Neural progenitor cell (in vitro differentiated cells): ENCODE results near the gene CTRB1. TPM values are rescaled to one million over a fixed set of nuclear protein-coding genes. Genes with fewer than 3 reads are reported as not detected.

Experiments
- DNase-seq: peaks from one replicate; pipeline ENCODE4 v3.0.0-alpha.2; 2016; ENCODE audit warnings: low spot score
- H2AFZ ChIP-seq: fragments of 200-600 bp; sonication (generic); replicated peaks from 2 replicates; pipeline ENCODE4 v1.6.1; 2016; ENCODE audit warnings: antibody characterized with exemption
- H3F3A ChIP-seq: fragments of 200-600 bp; sonication (generic); 2 replicates; pipeline ENCODE4 v1.6.1; 2016; ENCODE audit warnings: antibody characterized with exemption, low read depth
- H3K27ac ChIP-seq: fragments of 200-600 bp; sonication (generic); 2 replicates; pipeline ENCODE4 v1.5.1; 2016; ENCODE audit warnings: mild to moderate bottlenecking
- H3K27me3 ChIP-seq: fragments of 200-600 bp; sonication (generic); 2 replicates; pipeline ENCODE4 v1.6.1; 2016; ENCODE audit warnings: mild to moderate bottlenecking, moderate library complexity
- H3K36me3 ChIP-seq: fragments of 200-600 bp; sonication (generic); 2 replicates; pipeline ENCODE4 v1.5.1; 2016
- H3K4me1 ChIP-seq: fragments of 200-600 bp; sonication (generic); 2 replicates; pipeline ENCODE4 v1.6.1; 2016; ENCODE audit warnings: mixed run types
- H3K4me2 ChIP-seq: fragments of 200-600 bp; sonication (generic); 2 replicates; pipeline ENCODE4 v1.6.1; 2016
- H3K4me3 ChIP-seq: fragments of 200-600 bp; sonication (generic); 2 replicates; pipeline ENCODE4 v1.5.1; 2016
- H3K79me2 ChIP-seq: fragments of 200-600 bp; sonication (generic); 2 replicates; pipeline ENCODE4 v1.6.1; 2016; ENCODE audit warnings: low read depth
- H3K9ac ChIP-seq: fragments of 200-600 bp; sonication (generic); 2 replicates; pipeline ENCODE4 v1.6.1; 2016
- H3K9me3 ChIP-seq: fragments of 200-600 bp; sonication (generic); 2 replicates; pipeline ENCODE4 v1.5.1; 2016; ENCODE audit warnings: low read depth
- H4K20me1 ChIP-seq: fragments of 200-600 bp; sonication (generic); 2 replicates; pipeline ENCODE4 v1.6.1; 2016; ENCODE audit warnings: low read depth
- H3K27ac Mint-ChIP-seq: 3 replicates; pipeline ENCODE4 v1.8.0; 2021; ENCODE audit warnings: mixed read lengths
- H3K27me3 Mint-ChIP-seq: 2 replicates; pipeline ENCODE4 v1.8.0; 2022; ENCODE audit warnings: low read depth, mild to moderate bottlenecking, inconsistent platforms, moderate library complexity, mixed read lengths; ENCODE audit not compliant: insufficient read depth
- H3K36me3 Mint-ChIP-seq: 3 replicates; pipeline ENCODE4 v1.8.0; 2021; ENCODE audit warnings: mixed read lengths
- H3K4me1 Mint-ChIP-seq: 3 replicates; pipeline ENCODE4 v1.8.0; 2021; ENCODE audit warnings: mixed read lengths
- H3K4me3 Mint-ChIP-seq: 3 replicates; pipeline ENCODE4 v1.8.0; 2021; ENCODE audit warnings: mild to moderate bottlenecking, moderate library complexity, mixed read lengths
- H3K9me3 Mint-ChIP-seq: 3 replicates; pipeline ENCODE4 v1.8.0; 2020; ENCODE audit warnings: mixed read lengths
- EZH2 ChIP-seq: fragments of 200-600 bp; sonication (generic); IDR thresholded peaks from 2 replicates; pipeline ENCODE4 v1.6.1; 2017; ENCODE audit warnings: antibody characterized with exemption, mild to moderate bottlenecking, moderate library complexity
- EZH2phosphoT487 ChIP-seq: fragments of 200-600 bp; sonication (generic); IDR thresholded peaks from 2 replicates; pipeline ENCODE4 v1.6.1; 2017; ENCODE audit warnings: antibody characterized with exemption
- total RNA-seq: library from RNA; depleted of rRNA; stranded (reverse); fragments of >200 nt; gene quantifications from 2 replicates; pipeline ENCODE4 v1.2.3, GENCODE V29; 2015; ENCODE audit warnings: low replicate concordance
- TF ChIP-seq, protein P1 (sequence below): fragments of 200-600 bp; sonication (generic); IDR thresholded peaks from 2 replicates; pipeline ENCODE4 v1.5.1; 2017; ENCODE audit warnings: antibody characterized with exemption, mild to moderate bottlenecking

The CTRB1 gene
- total RNA-seq, 1 donor from 2014 or later, result not detected

DNA sequence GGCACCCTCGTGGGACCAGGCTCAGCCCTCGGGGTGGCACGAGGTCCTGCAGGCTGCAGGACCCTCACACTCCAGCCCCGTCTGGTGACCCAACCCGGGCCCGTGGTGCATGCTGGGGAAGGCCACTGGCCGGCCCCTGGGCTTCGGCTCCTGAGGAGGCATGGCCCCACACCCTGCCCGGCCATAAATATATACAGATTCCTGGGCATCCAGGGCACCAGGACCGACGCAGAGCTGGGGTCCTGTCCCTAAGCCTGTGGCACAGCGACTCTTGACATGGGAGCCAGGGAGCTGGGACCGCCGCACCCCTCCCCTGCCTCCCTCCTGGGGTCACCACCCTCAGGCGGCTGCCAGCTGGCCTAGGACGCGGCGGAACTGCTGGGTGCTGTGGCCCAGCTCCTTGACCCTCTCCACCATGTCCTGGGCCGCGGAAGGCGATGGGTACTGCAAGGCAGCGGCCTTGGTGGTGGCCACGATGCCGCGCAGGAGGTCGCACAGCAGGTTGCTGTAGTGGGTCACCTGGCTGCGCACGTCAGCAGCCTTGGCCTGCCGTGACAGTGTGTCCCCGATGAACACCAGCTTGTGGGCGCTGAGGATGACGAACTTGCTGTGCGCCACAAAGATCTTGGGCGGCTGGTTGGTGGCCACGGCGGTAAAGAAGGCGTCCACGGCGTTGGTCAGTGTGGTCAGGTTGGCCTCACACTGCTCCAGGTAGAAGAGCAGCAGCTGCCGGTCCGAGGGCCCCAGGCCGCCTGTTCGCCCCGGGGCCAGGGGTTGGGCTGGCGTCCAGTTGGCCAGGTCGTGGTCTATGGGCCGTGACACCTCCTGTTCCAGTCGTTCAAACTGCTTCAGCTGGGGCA lies 10.6 kb downstream of the CTRB1 start:
- Histone ChIP-seq H2AFZ (no peak overlapping the region), H3K9ac (no peak overlapping the region), H3K4me2 (no peak overlapping the region), H3K79me2 (no peaks in the 10 kb centered on the region), H3K36me3 (no peaks in the 10 kb centered on the region), H3F3A (peaks cover 4% of the 10 kb centered on the region), H3K9me3 (no peaks in the 10 kb centered on the region), H3K4me1 (no peaks in the 10 kb centered on the region), H3K4me3 (no peak overlapping the region), H4K20me1 (peaks cover 9% of the 10 kb centered on the region), H3K27ac (no peak overlapping the region), H3K27me3 (no peaks in the 10 kb centered on the region)
- Mint-ChIP-seq H3K27me3 (peaks cover 3% of the 10 kb centered on the region), H3K9me3 (no peaks in the 10 kb centered on the region), H3K27ac (no peak overlapping the region), H3K4me1 (peaks cover 3% of the 10 kb centered on the region), H3K4me3 (no peak overlapping the region), H3K36me3 (peaks cover 14% of the 10 kb centered on the region)
- DNase-seq, result no peak
- TF ChIP-seq EZH2phosphoT487, result no peak
- TF ChIP-seq EZH2, result no peak
- TF ChIP-seq, protein P1, sequence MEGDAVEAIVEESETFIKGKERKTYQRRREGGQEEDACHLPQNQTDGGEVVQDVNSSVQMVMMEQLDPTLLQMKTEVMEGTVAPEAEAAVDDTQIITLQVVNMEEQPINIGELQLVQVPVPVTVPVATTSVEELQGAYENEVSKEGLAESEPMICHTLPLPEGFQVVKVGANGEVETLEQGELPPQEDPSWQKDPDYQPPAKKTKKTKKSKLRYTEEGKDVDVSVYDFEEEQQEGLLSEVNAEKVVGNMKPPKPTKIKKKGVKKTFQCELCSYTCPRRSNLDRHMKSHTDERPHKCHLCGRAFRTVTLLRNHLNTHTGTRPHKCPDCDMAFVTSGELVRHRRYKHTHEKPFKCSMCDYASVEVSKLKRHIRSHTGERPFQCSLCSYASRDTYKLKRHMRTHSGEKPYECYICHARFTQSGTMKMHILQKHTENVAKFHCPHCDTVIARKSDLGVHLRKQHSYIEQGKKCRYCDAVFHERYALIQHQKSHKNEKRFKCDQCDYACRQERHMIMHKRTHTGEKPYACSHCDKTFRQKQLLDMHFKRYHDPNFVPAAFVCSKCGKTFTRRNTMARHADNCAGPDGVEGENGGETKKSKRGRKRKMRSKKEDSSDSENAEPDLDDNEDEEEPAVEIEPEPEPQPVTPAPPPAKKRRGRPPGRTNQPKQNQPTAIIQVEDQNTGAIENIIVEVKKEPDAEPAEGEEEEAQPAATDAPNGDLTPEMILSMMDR, result no peak

DNA sequence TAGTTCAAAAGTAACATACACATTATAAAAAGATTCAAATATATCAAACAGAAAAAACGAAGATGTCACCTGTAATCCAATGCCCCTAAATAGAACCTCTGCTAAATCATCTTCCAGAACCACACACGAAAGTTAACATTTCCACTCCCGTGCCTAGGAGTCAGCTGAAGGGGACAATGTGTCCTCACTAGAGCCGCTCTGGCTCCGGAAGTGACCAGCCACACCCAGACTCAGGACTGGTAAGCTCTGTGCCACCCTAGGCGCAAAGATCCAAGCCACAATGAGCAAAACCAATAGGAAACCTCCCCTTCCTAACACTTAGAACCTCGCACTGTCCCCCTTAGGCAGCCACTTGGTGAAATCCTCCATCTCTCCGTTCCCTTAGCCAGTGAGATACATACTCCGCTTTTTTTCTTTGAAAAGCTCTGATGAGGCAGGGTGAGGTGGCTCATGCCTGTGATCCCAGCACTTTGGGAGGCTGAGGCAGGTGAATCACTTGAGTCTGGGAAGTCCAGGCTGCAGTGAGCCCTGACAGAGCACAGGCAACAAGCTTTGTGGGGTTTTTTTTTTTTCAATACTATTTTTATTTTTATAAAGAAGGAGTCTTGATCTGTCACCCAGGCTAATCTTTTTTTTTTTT lies 11.8 kb downstream of the CTRB1 start:
- TF ChIP-seq EZH2phosphoT487 (no peak), EZH2 (no peak)
- TF ChIP-seq, protein P1, result no peak
- H3K27ac Mint-ChIP-seq, result peak overlapping the region; percentile 12
- Histone ChIP-seq H3K36me3 (no peaks in the 10 kb centered on the region), H3K4me2 (no peak overlapping the region), H3K4me3 (no peak overlapping the region), H3K9ac (no peak overlapping the region), H3K27me3 (no peaks in the 10 kb centered on the region), H3K4me1 (no peaks in the 10 kb centered on the region), H3K9me3 (no peaks in the 10 kb centered on the region), H2AFZ (no peak overlapping the region), H3F3A (peaks cover 8% of the 10 kb centered on the region), H3K27ac (no peak overlapping the region), H4K20me1 (peaks cover 12% of the 10 kb centered on the region), H3K79me2 (no peaks in the 10 kb centered on the region)
- H3K4me1 Mint-ChIP-seq, result peaks cover 5% of the 10 kb centered on the region
- no peak for DNase-seq
- H3K4me3 Mint-ChIP-seq, result no peak overlapping the region
- H3K36me3 Mint-ChIP-seq, result peaks cover 15% of the 10 kb centered on the region
- H3K27me3 Mint-ChIP-seq, result peaks cover 1% of the 10 kb centered on the region
- H3K9me3 Mint-ChIP-seq, result no peaks in the 10 kb centered on the region

DNA sequence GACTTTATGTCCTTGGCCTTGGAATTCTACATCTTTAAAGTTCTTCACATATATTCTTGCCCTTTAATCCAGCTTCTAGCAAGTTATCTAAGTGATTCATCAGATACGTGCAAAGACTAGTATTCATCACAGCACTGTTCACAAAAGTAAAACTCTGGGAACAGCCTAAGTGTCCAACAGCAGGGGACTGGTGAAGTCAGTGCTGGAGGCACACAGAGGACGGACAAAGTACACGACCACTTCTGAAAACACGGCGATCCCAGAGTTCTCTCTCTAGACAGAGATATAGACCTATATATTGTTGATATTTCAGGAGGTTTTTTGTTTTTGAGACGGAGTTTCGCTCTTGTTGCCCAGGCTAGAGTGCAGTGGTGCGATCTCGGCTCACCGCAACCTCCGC lies 12.8 kb downstream of the CTRB1 start:
- Histone ChIP-seq H3K4me1 (no peaks in the 10 kb centered on the region), H3K9ac (no peak overlapping the region), H3K27ac (no peak overlapping the region), H3K9me3 (no peaks in the 10 kb centered on the region), H3K36me3 (no peaks in the 10 kb centered on the region), H3F3A (peaks cover 8% of the 10 kb centered on the region), H4K20me1 (peaks cover 12% of the 10 kb centered on the region), H3K4me2 (no peak overlapping the region), H2AFZ (no peak overlapping the region), H3K79me2 (no peaks in the 10 kb centered on the region), H3K4me3 (no peak overlapping the region), H3K27me3 (no peaks in the 10 kb centered on the region)
- peaks cover 9% of the 10 kb centered on the region for H3K4me1 Mint-ChIP-seq
- peaks cover 22% of the 10 kb centered on the region for H3K36me3 Mint-ChIP-seq
- H3K27ac Mint-ChIP-seq, result no peak overlapping the region
- H3K4me3 Mint-ChIP-seq, result no peak overlapping the region
- no peaks in the 10 kb centered on the region for H3K9me3 Mint-ChIP-seq
- peaks cover 4% of the 10 kb centered on the region for H3K27me3 Mint-ChIP-seq
- TF ChIP-seq EZH2 (no peak), EZH2phosphoT487 (no peak)
- TF ChIP-seq, protein P1, result no peak
- DNase-seq, result no peak
